Nephron (organoid): ENCODE results near the gene TCF12.
"Not testable (repeated sequence)": the region's sequence is repeated elsewhere in the genome, so short reads cannot be mapped to it uniquely, and the experiment has no call there.

Experiments
- H3K27ac Mint-ChIP-seq, 3 experiments: 2 replicates each; pipeline ENCODE4 v1.8.0; 2020; ENCODE audit warnings: mixed read lengths in 3 of 3, mild to moderate bottlenecking in 2 of 3, moderate library complexity in 1 of 3
- H3K27me3 Mint-ChIP-seq: 2 replicates; pipeline ENCODE4 v1.8.0; 2021; ENCODE audit warnings: low read depth, mild to moderate bottlenecking, moderate library complexity, mixed read lengths
- H3K36me3 Mint-ChIP-seq: 2 replicates; pipeline ENCODE4 v1.8.0; 2020; ENCODE audit warnings: low read depth, mixed read lengths
- H3K4me1 Mint-ChIP-seq: 2 replicates; pipeline ENCODE4 v1.8.0; 2020; ENCODE audit warnings: mixed read lengths
- H3K4me3 Mint-ChIP-seq, 3 experiments: 2 replicates each; pipeline ENCODE4 v1.8.0; 2020; ENCODE audit warnings: mild to moderate bottlenecking in 3 of 3, mixed read lengths in 3 of 3, moderate library complexity in 2 of 3
- H3K9me3 Mint-ChIP-seq: 2 replicates; pipeline ENCODE4 v1.8.0; 2020; ENCODE audit warnings: mixed read lengths
- TF ChIP-seq, protein P1 (sequence below), 3 experiments: fragments of 200-600 bp; sonication (generic); IDR thresholded peaks; one replicate each; pipeline ENCODE4 v1.5.0; 2021; ENCODE audit warnings: antibody characterized with exemption in 3 of 3; ENCODE audit not compliant: unreplicated experiment in 3 of 3

TCF12 gene

DNA sequence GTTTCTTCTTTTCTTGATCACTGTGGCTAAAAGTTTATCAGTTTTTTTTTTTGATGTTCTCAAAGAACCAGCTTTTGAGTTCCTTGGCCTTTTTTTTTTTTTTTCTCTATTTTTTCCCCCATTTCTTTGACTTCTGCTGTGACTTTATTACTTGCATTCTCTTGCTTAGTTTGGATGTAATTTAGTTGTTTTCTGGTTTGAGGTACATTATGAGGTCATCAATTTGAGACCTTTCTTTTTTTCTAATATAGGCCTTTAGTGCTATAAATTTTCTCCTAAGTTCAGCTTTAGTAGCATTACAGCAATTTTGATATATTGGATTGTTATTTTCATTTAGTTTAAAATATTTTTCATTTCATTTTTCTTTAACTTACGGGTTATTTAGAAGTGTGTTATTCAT lies 35.3 kb downstream of the TCF12 start:
- H3K9me3 Mint-ChIP-seq: peaks cover 37% of the 10 kb centered on the region
- H3K4me3 Mint-ChIP-seq: no peak overlapping the region
- TF ChIP-seq, protein P1, sequence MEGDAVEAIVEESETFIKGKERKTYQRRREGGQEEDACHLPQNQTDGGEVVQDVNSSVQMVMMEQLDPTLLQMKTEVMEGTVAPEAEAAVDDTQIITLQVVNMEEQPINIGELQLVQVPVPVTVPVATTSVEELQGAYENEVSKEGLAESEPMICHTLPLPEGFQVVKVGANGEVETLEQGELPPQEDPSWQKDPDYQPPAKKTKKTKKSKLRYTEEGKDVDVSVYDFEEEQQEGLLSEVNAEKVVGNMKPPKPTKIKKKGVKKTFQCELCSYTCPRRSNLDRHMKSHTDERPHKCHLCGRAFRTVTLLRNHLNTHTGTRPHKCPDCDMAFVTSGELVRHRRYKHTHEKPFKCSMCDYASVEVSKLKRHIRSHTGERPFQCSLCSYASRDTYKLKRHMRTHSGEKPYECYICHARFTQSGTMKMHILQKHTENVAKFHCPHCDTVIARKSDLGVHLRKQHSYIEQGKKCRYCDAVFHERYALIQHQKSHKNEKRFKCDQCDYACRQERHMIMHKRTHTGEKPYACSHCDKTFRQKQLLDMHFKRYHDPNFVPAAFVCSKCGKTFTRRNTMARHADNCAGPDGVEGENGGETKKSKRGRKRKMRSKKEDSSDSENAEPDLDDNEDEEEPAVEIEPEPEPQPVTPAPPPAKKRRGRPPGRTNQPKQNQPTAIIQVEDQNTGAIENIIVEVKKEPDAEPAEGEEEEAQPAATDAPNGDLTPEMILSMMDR (IDR thresholded peaks at IDR 0.05; ENCODE audit: unreplicated experiment in 3 of 3): no peak
- peaks cover 16% of the 10 kb centered on the region for H3K4me1 Mint-ChIP-seq
- peaks cover 80% of the 10 kb centered on the region for H3K36me3 Mint-ChIP-seq
- no peaks in the 10 kb centered on the region for H3K27me3 Mint-ChIP-seq
- H3K27ac Mint-ChIP-seq: no peak overlapping the region

GRCh38 chr15:56955011-56955410 lies 36.6 kb downstream of the TCF12 start:
- H3K36me3 Mint-ChIP-seq: peaks cover 72% of the 10 kb centered on the region
- H3K4me3 Mint-ChIP-seq, H3K27ac Mint-ChIP-seq, H3K4me1 Mint-ChIP-seq, H3K27me3 Mint-ChIP-seq: not testable (repeated sequence)
- H3K9me3 Mint-ChIP-seq: peaks cover 35% of the 10 kb centered on the region

- H3K9me3 Mint-ChIP-seq: peaks cover 33% of the 10 kb centered on the region
- no peaks in the 10 kb centered on the region for H3K27me3 Mint-ChIP-seq
- TF ChIP-seq, protein P1 (IDR thresholded peaks at IDR 0.05; ENCODE audit: unreplicated experiment in 3 of 3): no peak
- no peak overlapping the region for H3K27ac Mint-ChIP-seq
- no peak overlapping the region for H3K4me3 Mint-ChIP-seq
- H3K4me1 Mint-ChIP-seq: peaks cover 9% of the 10 kb centered on the region
- H3K36me3 Mint-ChIP-seq: peaks cover 66% of the 10 kb centered on the region
These were observed 38.1 kb downstream of the TCF12 start for GRCh38 chr15:56956538-56956937.

DNA sequence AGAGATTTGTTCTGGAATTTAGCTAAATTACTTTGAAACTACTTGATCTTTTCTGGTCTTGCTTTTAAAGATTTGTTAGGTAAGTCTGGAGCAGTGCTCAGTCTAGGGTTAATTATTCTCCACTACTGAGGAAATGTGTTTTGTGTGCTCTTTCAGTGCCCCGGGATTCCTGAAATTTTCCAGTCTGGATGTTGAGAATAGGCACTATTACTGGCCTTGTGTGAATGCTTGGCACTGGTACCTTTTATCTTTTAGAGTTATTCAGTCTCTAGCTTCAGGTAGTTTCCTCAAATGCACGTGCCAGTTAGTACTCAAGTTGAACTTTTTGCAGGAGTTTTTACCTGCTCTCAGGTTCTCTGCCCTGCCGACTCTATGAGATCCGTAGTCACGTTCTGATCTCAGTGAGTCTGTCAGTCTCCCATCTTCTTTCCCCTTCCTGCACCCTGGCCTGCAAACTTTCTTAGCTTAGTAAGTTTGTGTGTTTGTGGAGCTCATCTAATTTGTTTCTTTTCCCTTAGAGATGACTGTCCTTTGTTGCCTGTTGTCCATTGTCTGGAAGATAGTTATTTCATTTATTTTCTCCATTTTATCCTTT lies 39.5 kb downstream of the TCF12 start:
- TF ChIP-seq, protein P1 (IDR thresholded peaks at IDR 0.05; ENCODE audit: unreplicated experiment in 3 of 3): no peak
- Mint-ChIP-seq H3K4me3 (no peak overlapping the region), H3K27me3 (no peaks in the 10 kb centered on the region), H3K36me3 (peaks cover 53% of the 10 kb centered on the region), H3K4me1 (peaks cover 18% of the 10 kb centered on the region), H3K9me3 (peaks cover 29% of the 10 kb centered on the region), H3K27ac (peak overlapping the region in 2 of 3 experiments; percentile 49 to 56)

GRCh38 chr15:56959318-56959648 lies 40.8 kb downstream of the TCF12 start:
- Mint-ChIP-seq H3K27ac (peak overlapping the region in 1 of 3 experiments; percentile 33), H3K9me3 (peaks cover 25% of the 10 kb centered on the region), H3K4me3 (no peak overlapping the region), H3K36me3 (peaks cover 40% of the 10 kb centered on the region), H3K27me3 (no peaks in the 10 kb centered on the region), H3K4me1 (peaks cover 31% of the 10 kb centered on the region)
- TF ChIP-seq, protein P1 (IDR thresholded peaks at IDR 0.05; ENCODE audit: unreplicated experiment in 3 of 3): no peak

GRCh38 chr15:56960116-56960515 lies 41.7 kb downstream of the TCF12 start:
- H3K4me1 Mint-ChIP-seq: peaks cover 34% of the 10 kb centered on the region
- peaks cover 32% of the 10 kb centered on the region for H3K36me3 Mint-ChIP-seq
- no peaks in the 10 kb centered on the region for H3K27me3 Mint-ChIP-seq
- peaks cover 19% of the 10 kb centered on the region for H3K9me3 Mint-ChIP-seq
- no peak overlapping the region for H3K27ac Mint-ChIP-seq
- TF ChIP-seq, protein P1 (IDR thresholded peaks at IDR 0.05; ENCODE audit: unreplicated experiment in 3 of 3): no peak
- H3K4me3 Mint-ChIP-seq: no peak overlapping the region
